DND-41 (cell line): ENCODE results near the gene NEUROG1.

Source experiments
- ATAC-seq: fragments of 200-7000 bp; cut with Tn5 transposase; 3 replicates; pipeline ENCODE4 v1.9.1; 2021; ENCODE audit warnings: low read depth; ENCODE audit not compliant: insufficient read depth
- DNase-seq: peaks from one replicate; pipeline ENCODE4 v3.0.0-alpha.2; 2020
- H2AFZ ChIP-seq: 2 replicates; pipeline ENCODE4 v1.6.0; 2012; ENCODE audit warnings: low read depth, low read length
- H3K27ac ChIP-seq: 2 replicates; pipeline ENCODE4 v1.5.1; 2012; ENCODE audit warnings: low read length, inconsistent platforms
- H3K27me3 ChIP-seq: fragments of 200-600 bp; sonication (generic); 2 replicates; pipeline ENCODE4 v1.6.0; 2012; ENCODE audit warnings: low read length, mild to moderate bottlenecking, inconsistent platforms; ENCODE audit not compliant: insufficient read depth, poor library complexity
- H3K36me3 ChIP-seq: 2 replicates; pipeline ENCODE4 v1.5.1; 2012; ENCODE audit warnings: low read length, inconsistent platforms; ENCODE audit not compliant: insufficient read depth
- H3K4me1 ChIP-seq: 2 replicates; pipeline ENCODE4 v1.5.1; 2012; ENCODE audit warnings: mild to moderate bottlenecking, low read length; ENCODE audit not compliant: insufficient read depth
- H3K4me2 ChIP-seq: 2 replicates; pipeline ENCODE4 v1.6.0; 2012; ENCODE audit warnings: mild to moderate bottlenecking, moderate library complexity, low read length, inconsistent platforms; ENCODE audit not compliant: insufficient read depth
- H3K4me3 ChIP-seq, 2 experiments: fragments of 200-600 bp in 1 of 2; shearing (Covaris generic) in 1 of 2; 2 replicates each; pipeline ENCODE4 v1.5.1; 2012 to 2016; ENCODE audit warnings: inconsistent platforms in 2 of 2, low read length in 2 of 2, mild to moderate bottlenecking in 2 of 2, low read depth in 1 of 2, moderate library complexity in 1 of 2
- H3K79me2 ChIP-seq: 2 replicates; pipeline ENCODE4 v1.6.0; 2012; ENCODE audit warnings: low read length, inconsistent platforms; ENCODE audit not compliant: insufficient read depth
- H3K9ac ChIP-seq: 2 replicates; pipeline ENCODE4 v1.6.0; 2012; ENCODE audit warnings: low read depth, mild to moderate bottlenecking, inconsistent platforms, low read length, moderate library complexity
- H3K9me3 ChIP-seq: 2 replicates; pipeline ENCODE4 v1.5.1; 2012; ENCODE audit warnings: low read length, moderate library complexity, mild to moderate bottlenecking, inconsistent platforms; ENCODE audit not compliant: insufficient read depth, severe bottlenecking
- H4K20me1 ChIP-seq: 2 replicates; pipeline ENCODE4 v1.6.0; 2012; ENCODE audit warnings: low read length; ENCODE audit not compliant: insufficient read depth
- EZH2 ChIP-seq: IDR thresholded peaks from 3 replicates; pipeline ENCODE4 v1.6.1; 2012; ENCODE audit warnings: borderline replicate concordance, low read depth, mild to moderate bottlenecking, moderate library complexity, low read length, inconsistent platforms; ENCODE audit not compliant: severe bottlenecking
- TF ChIP-seq, protein P1 (sequence below): IDR thresholded peaks from 2 replicates; pipeline ENCODE4 v1.5.1; 2012; ENCODE audit warnings: borderline replicate concordance, low read length, moderate library complexity, mild to moderate bottlenecking; ENCODE audit not compliant: poor library complexity, severe bottlenecking; ENCODE audit errors: extremely low read depth

The NEUROG1 gene

DNA sequence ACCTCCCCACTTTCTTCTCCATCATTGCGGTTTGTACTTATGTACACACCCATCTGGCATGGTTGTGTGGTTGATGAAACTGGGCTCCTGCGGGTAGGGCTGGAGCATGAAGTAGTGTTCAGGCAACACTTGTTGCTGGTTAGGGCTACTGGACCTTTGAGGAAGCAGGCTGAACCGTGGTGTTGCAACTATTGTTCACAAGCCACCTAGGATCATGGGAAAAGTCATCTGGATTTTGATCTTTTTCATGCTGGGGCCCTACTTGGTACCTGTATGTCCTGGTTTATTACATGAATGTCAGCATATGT lies 43.5 kb downstream of the NEUROG1 start:
- Histone ChIP-seq H3K4me2 (no peak overlapping the region), H3K79me2 (no peaks in the 10 kb centered on the region), H2AFZ (no peak overlapping the region), H3K9me3 (no peaks in the 10 kb centered on the region), H3K27ac (no peak overlapping the region), H3K27me3 (peaks cover 15% of the 10 kb centered on the region), H3K36me3 (no peaks in the 10 kb centered on the region), H3K9ac (no peak overlapping the region), H3K4me1 (no peaks in the 10 kb centered on the region), H4K20me1 (no peaks in the 10 kb centered on the region; the same call in 1 of the 2 replicates), H3K4me3 (no peak overlapping the region)
- DNase-seq (no peak), ATAC-seq (no peak)
- TF ChIP-seq, protein P1, sequence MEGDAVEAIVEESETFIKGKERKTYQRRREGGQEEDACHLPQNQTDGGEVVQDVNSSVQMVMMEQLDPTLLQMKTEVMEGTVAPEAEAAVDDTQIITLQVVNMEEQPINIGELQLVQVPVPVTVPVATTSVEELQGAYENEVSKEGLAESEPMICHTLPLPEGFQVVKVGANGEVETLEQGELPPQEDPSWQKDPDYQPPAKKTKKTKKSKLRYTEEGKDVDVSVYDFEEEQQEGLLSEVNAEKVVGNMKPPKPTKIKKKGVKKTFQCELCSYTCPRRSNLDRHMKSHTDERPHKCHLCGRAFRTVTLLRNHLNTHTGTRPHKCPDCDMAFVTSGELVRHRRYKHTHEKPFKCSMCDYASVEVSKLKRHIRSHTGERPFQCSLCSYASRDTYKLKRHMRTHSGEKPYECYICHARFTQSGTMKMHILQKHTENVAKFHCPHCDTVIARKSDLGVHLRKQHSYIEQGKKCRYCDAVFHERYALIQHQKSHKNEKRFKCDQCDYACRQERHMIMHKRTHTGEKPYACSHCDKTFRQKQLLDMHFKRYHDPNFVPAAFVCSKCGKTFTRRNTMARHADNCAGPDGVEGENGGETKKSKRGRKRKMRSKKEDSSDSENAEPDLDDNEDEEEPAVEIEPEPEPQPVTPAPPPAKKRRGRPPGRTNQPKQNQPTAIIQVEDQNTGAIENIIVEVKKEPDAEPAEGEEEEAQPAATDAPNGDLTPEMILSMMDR: no peak
- TF ChIP-seq EZH2: no peak

DNA sequence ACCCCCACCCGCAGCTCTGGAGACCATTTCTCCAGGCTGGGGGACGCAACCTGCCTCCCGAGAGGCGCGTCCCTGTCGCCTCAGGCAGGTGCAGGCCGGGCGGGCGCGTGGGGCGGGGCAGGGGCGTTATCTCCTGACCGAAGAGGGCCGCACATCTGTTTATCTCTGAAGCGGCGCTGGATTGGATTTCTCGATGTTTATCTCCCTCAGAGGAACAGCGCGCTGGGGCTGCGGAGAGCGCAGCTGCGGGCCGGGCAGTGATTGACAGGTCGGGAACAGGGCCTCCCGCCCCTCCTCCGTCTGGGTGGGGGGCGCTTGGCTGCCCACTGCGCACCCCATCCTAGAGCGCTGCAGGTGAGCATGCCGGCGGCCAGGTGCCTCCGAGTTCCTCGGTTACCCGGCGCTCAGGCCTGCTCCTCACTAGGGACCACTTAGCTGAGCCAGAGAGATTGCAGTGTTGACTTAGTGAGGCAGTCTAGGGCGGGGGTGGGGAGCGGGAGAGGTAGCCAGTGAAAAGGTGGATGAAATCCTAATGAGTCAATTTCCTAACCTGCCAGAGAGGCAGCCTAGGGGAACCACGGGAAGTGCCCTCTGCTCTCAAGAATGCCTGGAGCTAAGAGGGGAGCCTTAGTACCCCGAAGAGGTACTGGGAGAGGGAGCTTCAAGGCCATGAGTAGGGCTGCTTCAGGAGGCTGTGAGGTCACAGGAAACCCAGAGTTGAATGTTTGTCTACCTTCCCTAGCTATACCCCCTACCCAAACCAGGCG lies 44.0 kb downstream of the NEUROG1 start:
- ATAC-seq (no peak), DNase-seq (no peak)
- H3K36me3 ChIP-seq: no peaks in the 10 kb centered on the region
- no peaks in the 10 kb centered on the region for H3K4me1 ChIP-seq
- no peak overlapping the region for H3K27ac ChIP-seq
- no peaks in the 10 kb centered on the region; the same call in 1 of the 2 replicates for H4K20me1 ChIP-seq
- H3K4me2 ChIP-seq: no peak overlapping the region
- no peaks in the 10 kb centered on the region for H3K79me2 ChIP-seq
- no peaks in the 10 kb centered on the region for H3K9me3 ChIP-seq
- peaks cover 10% of the 10 kb centered on the region for H3K27me3 ChIP-seq
- H2AFZ ChIP-seq: no peak overlapping the region
- TF ChIP-seq, protein P1: no peak
- TF ChIP-seq EZH2: no peak
- H3K4me3 ChIP-seq: no peak overlapping the region
- H3K9ac ChIP-seq: no peak overlapping the region

DNA sequence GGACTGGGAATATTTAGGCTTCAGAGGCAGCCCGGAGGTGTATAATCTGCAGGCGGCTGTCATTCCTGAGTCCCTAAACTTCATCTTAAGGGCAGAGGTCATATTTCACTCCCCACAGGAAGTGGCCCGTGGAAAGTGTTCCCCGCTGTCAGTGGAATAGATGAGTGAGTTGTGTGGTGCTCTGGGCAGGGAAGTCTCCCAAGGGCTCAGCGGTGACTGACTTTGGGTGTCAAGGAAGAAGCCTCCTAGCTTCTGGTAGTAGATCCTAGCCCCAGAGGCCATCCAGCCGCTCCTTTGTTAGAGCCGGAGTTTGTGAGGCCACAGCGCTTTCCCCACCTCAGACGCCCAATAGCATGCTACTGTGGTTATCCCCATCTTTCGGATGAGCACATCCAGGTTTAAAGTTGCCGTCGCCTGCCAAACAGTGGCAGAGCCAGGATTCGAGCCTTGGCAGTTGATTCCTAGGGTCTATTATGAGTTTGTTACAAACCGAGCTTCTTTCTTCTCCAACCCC lies 44.7 kb downstream of the NEUROG1 start:
- Histone ChIP-seq H3K36me3 (no peaks in the 10 kb centered on the region), H3K9me3 (no peaks in the 10 kb centered on the region), H3K79me2 (no peaks in the 10 kb centered on the region), H3K9ac (no peak overlapping the region), H3K4me1 (no peaks in the 10 kb centered on the region), H3K4me3 (no peak overlapping the region), H4K20me1 (no peaks in the 10 kb centered on the region), H3K4me2 (no peak overlapping the region), H3K27me3 (peaks cover 8% of the 10 kb centered on the region), H2AFZ (no peak overlapping the region), H3K27ac (no peak overlapping the region)
- DNase-seq (no peak), ATAC-seq (no peak)
- TF ChIP-seq EZH2: no peak
- TF ChIP-seq, protein P1: no peak
